Loucy (cell line): Measurements from ENCODE around the gene LAMB1.

Source experiments
- EZH2phosphoT487 ChIP-seq: fragments of 200-600 bp; IDR thresholded peaks from 2 replicates; pipeline ENCODE4 v1.6.1; 2018; ENCODE audit warnings: antibody characterized with exemption, mild to moderate bottlenecking, moderate library complexity, borderline replicate concordance
- TF ChIP-seq, protein P1 (sequence below): fragments of 200-600 bp; sonication (generic); conservative IDR thresholded peaks from 2 replicates; pipeline ENCODE4 v1.5.1; 2014; ENCODE audit warnings: mild to moderate bottlenecking, antibody characterized with exemption, low read length

DNA sequence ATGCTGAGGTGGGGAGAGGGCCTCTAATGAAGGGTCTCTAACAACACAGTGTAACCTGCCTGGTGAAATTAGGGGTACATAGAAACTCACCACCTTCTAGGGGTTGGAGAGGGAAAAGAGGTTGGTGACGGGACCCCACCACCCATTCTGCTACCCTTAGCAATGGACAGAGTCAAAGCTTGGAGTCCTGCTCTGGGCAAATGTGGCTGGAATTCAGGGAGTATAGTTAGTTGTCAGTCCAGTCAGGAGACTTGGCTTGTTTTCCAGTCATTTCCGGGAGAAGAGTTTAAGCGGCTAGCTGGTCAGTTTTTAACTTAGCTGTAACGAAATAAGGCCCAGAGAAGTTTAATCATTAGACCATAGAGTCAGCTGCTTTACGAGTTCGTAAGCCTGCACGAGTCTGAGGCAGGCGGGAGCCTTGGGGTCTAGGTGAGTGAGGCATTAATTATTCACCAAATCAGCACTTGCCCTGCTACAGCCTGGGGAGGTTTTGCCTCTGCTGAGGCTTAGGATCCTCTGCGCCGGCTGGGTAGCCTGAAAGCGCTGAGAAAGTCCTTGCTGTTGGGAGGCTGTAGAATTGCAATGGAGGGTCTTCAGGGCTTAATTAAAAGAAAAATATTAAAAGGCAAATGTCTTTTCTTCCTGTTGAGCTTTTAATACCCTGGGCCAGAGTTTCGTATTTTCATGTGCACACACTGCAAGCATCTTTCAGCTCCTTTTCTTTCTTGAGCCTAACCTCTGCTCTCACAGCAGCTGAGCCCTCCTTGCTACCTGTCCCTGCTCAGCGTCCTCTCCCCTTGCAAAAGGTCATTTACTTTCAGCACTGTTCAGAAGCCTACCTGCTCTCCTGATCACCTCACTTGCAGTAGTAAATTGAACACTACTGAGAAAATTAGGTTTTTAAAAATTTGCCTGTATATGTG lies 1.5 kb upstream of the LAMB1 start:
- TF ChIP-seq, protein P1, sequence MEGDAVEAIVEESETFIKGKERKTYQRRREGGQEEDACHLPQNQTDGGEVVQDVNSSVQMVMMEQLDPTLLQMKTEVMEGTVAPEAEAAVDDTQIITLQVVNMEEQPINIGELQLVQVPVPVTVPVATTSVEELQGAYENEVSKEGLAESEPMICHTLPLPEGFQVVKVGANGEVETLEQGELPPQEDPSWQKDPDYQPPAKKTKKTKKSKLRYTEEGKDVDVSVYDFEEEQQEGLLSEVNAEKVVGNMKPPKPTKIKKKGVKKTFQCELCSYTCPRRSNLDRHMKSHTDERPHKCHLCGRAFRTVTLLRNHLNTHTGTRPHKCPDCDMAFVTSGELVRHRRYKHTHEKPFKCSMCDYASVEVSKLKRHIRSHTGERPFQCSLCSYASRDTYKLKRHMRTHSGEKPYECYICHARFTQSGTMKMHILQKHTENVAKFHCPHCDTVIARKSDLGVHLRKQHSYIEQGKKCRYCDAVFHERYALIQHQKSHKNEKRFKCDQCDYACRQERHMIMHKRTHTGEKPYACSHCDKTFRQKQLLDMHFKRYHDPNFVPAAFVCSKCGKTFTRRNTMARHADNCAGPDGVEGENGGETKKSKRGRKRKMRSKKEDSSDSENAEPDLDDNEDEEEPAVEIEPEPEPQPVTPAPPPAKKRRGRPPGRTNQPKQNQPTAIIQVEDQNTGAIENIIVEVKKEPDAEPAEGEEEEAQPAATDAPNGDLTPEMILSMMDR, result no peak
- TF ChIP-seq EZH2phosphoT487, result no peak
